ENCODE measurements around the gene ANXA5. TPM values are rescaled to one million over a fixed set of nuclear protein-coding genes. Genes with fewer than 3 reads are reported as not detected.

The ANXA5 gene
- total and polyA plus RNA-seq, 4 donors: 71.0 to 131 (median 87.0) TPM

- no peak for DNase-seq (ENCODE audit: low spot score)
- Histone ChIP-seq H3K27ac (ENCODE audit: low read depth in 1 of 2, low read length in 2 of 2) (no peak overlapping the region), H3K9ac (ENCODE audit: low read depth in 1 of 2, low read length in 2 of 2) (no peak overlapping the region), H3K4me1 (ENCODE audit: control insufficient read depth in 4 of 4, insufficient read depth in 4 of 4, low read length in 3 of 4) (no peaks in the 10 kb centered on the region), H3K4me3 (ENCODE audit: low read depth in 1 of 3, low read length in 3 of 3) (no peak overlapping the region), H3K27me3 (ENCODE audit: control insufficient read depth in 4 of 4, insufficient read depth in 4 of 4, low read length in 3 of 4) (no peaks in the 10 kb centered on the region), H3K9me3 (ENCODE audit: control insufficient read depth in 4 of 4, low read length in 3 of 4) (no peaks in the 10 kb centered on the region), H3K36me3 (ENCODE audit: control insufficient read depth in 4 of 4, insufficient read depth in 3 of 4, low read depth in 1 of 4, low read length in 3 of 4) (peaks cover 6 to 71% (median 52%) of the 10 kb centered on the region in 4 donors)
- no peak for TF ChIP-seq SP1 (IDR thresholded peaks at IDR 0.05)
- TF ChIP-seq, protein P1, sequence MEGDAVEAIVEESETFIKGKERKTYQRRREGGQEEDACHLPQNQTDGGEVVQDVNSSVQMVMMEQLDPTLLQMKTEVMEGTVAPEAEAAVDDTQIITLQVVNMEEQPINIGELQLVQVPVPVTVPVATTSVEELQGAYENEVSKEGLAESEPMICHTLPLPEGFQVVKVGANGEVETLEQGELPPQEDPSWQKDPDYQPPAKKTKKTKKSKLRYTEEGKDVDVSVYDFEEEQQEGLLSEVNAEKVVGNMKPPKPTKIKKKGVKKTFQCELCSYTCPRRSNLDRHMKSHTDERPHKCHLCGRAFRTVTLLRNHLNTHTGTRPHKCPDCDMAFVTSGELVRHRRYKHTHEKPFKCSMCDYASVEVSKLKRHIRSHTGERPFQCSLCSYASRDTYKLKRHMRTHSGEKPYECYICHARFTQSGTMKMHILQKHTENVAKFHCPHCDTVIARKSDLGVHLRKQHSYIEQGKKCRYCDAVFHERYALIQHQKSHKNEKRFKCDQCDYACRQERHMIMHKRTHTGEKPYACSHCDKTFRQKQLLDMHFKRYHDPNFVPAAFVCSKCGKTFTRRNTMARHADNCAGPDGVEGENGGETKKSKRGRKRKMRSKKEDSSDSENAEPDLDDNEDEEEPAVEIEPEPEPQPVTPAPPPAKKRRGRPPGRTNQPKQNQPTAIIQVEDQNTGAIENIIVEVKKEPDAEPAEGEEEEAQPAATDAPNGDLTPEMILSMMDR (IDR thresholded peaks at IDR 0.05; ENCODE audit: low read depth, low read length, missing input control): no peak
- TF ChIP-seq FOXA2 (IDR thresholded peaks at IDR 0.05): no peak
- TF ChIP-seq RAD21 (IDR thresholded peaks at IDR 0.05): no peak
- TF ChIP-seq HNF4G (IDR thresholded peaks at IDR 0.05): no peak
- TF ChIP-seq JUND (IDR thresholded peaks at IDR 0.05): no peak
- no peak for TF ChIP-seq REST (IDR thresholded peaks at IDR 0.05)
- TF ChIP-seq RXRA (IDR thresholded peaks at IDR 0.05): no peak
- TF ChIP-seq HNF4A (conservative IDR thresholded peaks at IDR 0.05): no peak
- TF ChIP-seq ATF3 (IDR thresholded peaks at IDR 0.05): no peak
- no peak for TF ChIP-seq NR2F2 (IDR thresholded peaks at IDR 0.05)
- TF ChIP-seq EGR1 (IDR thresholded peaks at IDR 0.05; ENCODE audit: low read depth in 2 of 2): no peak
- TF ChIP-seq YY1 (IDR thresholded peaks at IDR 0.05): no peak
- TF ChIP-seq GABPA (IDR thresholded peaks at IDR 0.05 in 1 of 2, conservative IDR thresholded peaks at IDR 0.05 in 1 of 2): no peak
- TF ChIP-seq, protein P2, sequence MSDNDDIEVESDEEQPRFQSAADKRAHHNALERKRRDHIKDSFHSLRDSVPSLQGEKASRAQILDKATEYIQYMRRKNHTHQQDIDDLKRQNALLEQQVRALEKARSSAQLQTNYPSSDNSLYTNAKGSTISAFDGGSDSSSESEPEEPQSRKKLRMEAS (IDR thresholded peaks at IDR 0.05): no peak
- WGBS: 88% methylated on average over 4 of the region's 4 CpGs
Observed at GRCh38 chr4:121679951-121680350, 16.8 kb downstream of the ANXA5 start.

GRCh38 chr4:121679267-121679666 is 17.5 kb downstream of the ANXA5 start:
- peaks cover 5 to 68% (median 53%) of the 10 kb centered on the region in 4 donors for H3K36me3 ChIP-seq (ENCODE audit: control insufficient read depth in 4 of 4, insufficient read depth in 3 of 4, low read depth in 1 of 4, low read length in 3 of 4)
- no peak for DNase-seq (ENCODE audit: low spot score)

More at GRCh38 chr4:121679267-121679666, 17.5 kb downstream of the ANXA5 start:
- Histone ChIP-seq H3K4me1 (ENCODE audit: control insufficient read depth in 4 of 4, insufficient read depth in 4 of 4, low read length in 3 of 4) (no peaks in the 10 kb centered on the region), H3K27ac (ENCODE audit: low read depth in 1 of 2, low read length in 2 of 2) (no peak overlapping the region), H3K27me3 (ENCODE audit: control insufficient read depth in 4 of 4, insufficient read depth in 4 of 4, low read length in 3 of 4) (no peaks in the 10 kb centered on the region), H3K4me3 (ENCODE audit: low read depth in 1 of 3, low read length in 3 of 3) (no peak overlapping the region), H3K9ac (ENCODE audit: low read depth in 1 of 2, low read length in 2 of 2) (no peak overlapping the region), H3K9me3 (ENCODE audit: control insufficient read depth in 4 of 4, low read length in 3 of 4) (no peaks in the 10 kb centered on the region)
- WGBS: 95% methylated on average over 3 of the region's 3 CpGs
- TF ChIP-seq RAD21 (IDR thresholded peaks at IDR 0.05) (no peak), FOXA2 (IDR thresholded peaks at IDR 0.05) (no peak), SP1 (IDR thresholded peaks at IDR 0.05) (no peak)
